ENCODE results near the gene TREH. TPM values are rescaled to one million over a fixed set of nuclear protein-coding genes. Genes with fewer than 3 reads are reported as not detected.

Gene TREH
- total RNA-seq, 1 experiment from 2014 or later: not detected

- Histone ChIP-seq H2BK20ac (ENCODE audit: low read depth, low read length, poor library complexity, severe bottlenecking) (no peak overlapping the region), H3K79me1 (ENCODE audit: insufficient read depth, low read depth, low read length, poor library complexity, severe bottlenecking) (no peaks in the 10 kb centered on the region), H2BK15ac (ENCODE audit: low read depth, low read length) (no peak overlapping the region), H3K27me3 (ENCODE audit: insufficient read depth, low read length) (no peaks in the 10 kb centered on the region; the same call in 1 of the 2 replicates), H4K5ac (ENCODE audit: insufficient read length, low read depth, low read length) (no peak overlapping the region), H3K27ac (ENCODE audit: insufficient read length, low read depth, low read length) (no peak overlapping the region), H3K56ac (ENCODE audit: insufficient read length, low read depth, low read length) (no peak overlapping the region), H2BK12ac (ENCODE audit: insufficient read length, low read depth, low read length) (no peak overlapping the region), H2AFZ (ENCODE audit: low read length) (no peak overlapping the region), H3K4me2 (ENCODE audit: insufficient read depth, insufficient read length, low read length) (no peak overlapping the region), H4K8ac (replicated peaks; ENCODE audit: insufficient read length, low read depth, low read length) (no peak overlapping the region), H2BK5ac (ENCODE audit: insufficient read length, low read length) (no peak overlapping the region), H3T11ph (ENCODE audit: low read length) (no peak overlapping the region), H3K9ac (ENCODE audit: extremely low read depth, insufficient read length, low read length) (no peak overlapping the region), H3K4ac (ENCODE audit: low read depth, low read length) (no peak overlapping the region), H3K79me2 (ENCODE audit: insufficient read depth, low read length) (no peaks in the 10 kb centered on the region), H3K23me2 (ENCODE audit: insufficient read length, low read depth, low read length, poor library complexity, severe bottlenecking) (no peaks in the 10 kb centered on the region), H3K4me1 (ENCODE audit: insufficient read depth, low read length) (no peaks in the 10 kb centered on the region), H3K14ac (ENCODE audit: insufficient read depth, low read length) (no peak overlapping the region), H2AK5ac (ENCODE audit: insufficient read length, low read length) (no peak overlapping the region), H3K18ac (ENCODE audit: insufficient read length, low read depth, low read length) (no peak overlapping the region), H2BK120ac (ENCODE audit: low read depth, low read length, poor library complexity, severe bottlenecking) (no peak overlapping the region), H3K9me3 (ENCODE audit: control insufficient read depth, low read depth, low read length) (no peaks in the 10 kb centered on the region), H4K91ac (ENCODE audit: insufficient read length, low read depth, low read length) (no peak overlapping the region), H4K20me1 (ENCODE audit: control insufficient read depth, insufficient read depth, insufficient read length) (no peaks in the 10 kb centered on the region), H3K23ac (ENCODE audit: insufficient read length, low read depth, low read length) (no peak overlapping the region)
- Mint-ChIP-seq H3K36me3 (ENCODE audit: insufficient read depth in 1 of 3, low read depth in 3 of 3) (peaks cover 4 to 7% (median 6%) of the 10 kb centered on the region in 3 experiments; a peak in 5 of 7 replicates), H3K27me3 (ENCODE audit: low read depth) (peaks cover 6% of the 10 kb centered on the region), H3K9me3 (peaks cover 21 to 33% of the 10 kb centered on the region in 2 experiments), H3K4me1 (no peaks in the 10 kb centered on the region), H3K4me3 (no peak overlapping the region), H3K27ac (peak overlapping the region in 1 of 3 experiments; percentile 80; a peak in 2 of 7 replicates)
- TF ChIP-seq CTCF (conservative IDR thresholded peaks at IDR 0.05): no peak
- WGBS (ENCODE audit: extremely low coverage, insufficient read length, low lambda C conversion rate): no CpG with 5 or more reads among the region's 6 CpGs
- DNase-seq: no peak
These were observed 5.9 kb downstream of the TREH start for GRCh38 chr11:118673361-118674081.

Data from H9 (cell line).